CD8-positive, alpha-beta memory T cell (primary cell): ENCODE data around the gene RHOJ. TPM values are rescaled to one million over a fixed set of nuclear protein-coding genes. Genes with fewer than 3 reads are reported as not detected.

Source experiments
- CTCF ChIA-PET: fragments of 350-600 bp; sonication (Branson Sonifier 250); formaldehyde crosslinking; loops from one replicate; lab custom pipeline; 2021; ENCODE audit warnings: antibody characterized with exemption; lab: Charles Lee
- POLR2A ChIA-PET: fragments of 350-600 bp; sonication (Branson Sonifier 250); formaldehyde crosslinking; loops from one replicate; lab custom pipeline; 2021; ENCODE audit warnings: antibody characterized with exemption; lab: Charles Lee
- DNase-seq, 5 donors: peaks; one replicate each; pipeline versions ENCODE4 v3.0.0 to v3.0.0-alpha.2; 2020 to 2022; ENCODE audit warnings: mixed read lengths in 1 of 5
- H3K27ac ChIP-seq: one replicate; pipeline ENCODE4 v1.7.0; 2013; ENCODE audit warnings: low read depth, mild to moderate bottlenecking, low read length, moderate library complexity
- H3K27me3 ChIP-seq: 2 replicates; pipeline ENCODE4 v1.7.0; 2013; ENCODE audit warnings: low read length, mild to moderate bottlenecking; ENCODE audit not compliant: insufficient read depth, poor library complexity, severe bottlenecking
- H3K36me3 ChIP-seq: 2 replicates; pipeline ENCODE4 v1.7.0; 2013; ENCODE audit warnings: mild to moderate bottlenecking, low read length, moderate library complexity; ENCODE audit not compliant: insufficient read depth
- H3K4me1 ChIP-seq: 2 replicates; pipeline ENCODE4 v1.7.0; 2013; ENCODE audit warnings: mild to moderate bottlenecking, low read length, moderate library complexity; ENCODE audit not compliant: insufficient read depth
- H3K4me3 ChIP-seq: 2 replicates; pipeline ENCODE4 v1.7.0; 2013; ENCODE audit warnings: mild to moderate bottlenecking, low read length
- H3K9me3 ChIP-seq: 2 replicates; pipeline ENCODE4 v1.7.0; 2013; ENCODE audit warnings: mild to moderate bottlenecking, low read length
- H3K27ac Mint-ChIP-seq, 8 donors: one replicate each; pipeline ENCODE4 v1.8.0; 2020 to 2021; ENCODE audit warnings: mixed read lengths in 8 of 8, mild to moderate bottlenecking in 6 of 8, inconsistent platforms in 3 of 8, moderate library complexity in 3 of 8
- H3K27me3 Mint-ChIP-seq, 2 donors: one replicate each; pipeline ENCODE4 v1.8.0; 2020 to 2021; ENCODE audit warnings: mixed read lengths in 2 of 2, mild to moderate bottlenecking in 1 of 2, moderate library complexity in 1 of 2
- H3K36me3 Mint-ChIP-seq, 3 donors: one replicate each; pipeline ENCODE4 v1.8.0; 2020 to 2021; ENCODE audit warnings: mixed read lengths in 3 of 3, inconsistent platforms in 1 of 3, mild to moderate bottlenecking in 1 of 3
- H3K4me1 Mint-ChIP-seq, 3 donors: one replicate each; pipeline ENCODE4 v1.8.0; 2020 to 2021; ENCODE audit warnings: mixed read lengths in 3 of 3, inconsistent platforms in 1 of 3, mild to moderate bottlenecking in 1 of 3
- H3K4me3 Mint-ChIP-seq, 7 donors: one replicate each; pipeline ENCODE4 v1.8.0; 2020 to 2021; ENCODE audit warnings: mixed read lengths in 7 of 7, mild to moderate bottlenecking in 6 of 7, moderate library complexity in 4 of 7, inconsistent platforms in 2 of 7
- H3K9me3 Mint-ChIP-seq, 5 donors: one replicate each; pipeline ENCODE4 v1.8.0; 2020 to 2022; ENCODE audit warnings: mixed read lengths in 5 of 5, mild to moderate bottlenecking in 3 of 5, moderate library complexity in 2 of 5, inconsistent platforms in 1 of 5
- polyA plus RNA-seq: library from polyadenylated mRNA; unstranded; fragments of 300-500 nt; fragmentation: Illumina TruSeq; gene quantifications from one replicate; pipeline ENCODE4 v1.2.3, GENCODE V29; 2021
- total RNA-seq, 2 experiments: library from RNA; stranded (reverse); gene quantifications; one replicate each; pipeline ENCODE4 v1.2.3, GENCODE V29; 2021

Gene RHOJ
- total and polyA plus RNA-seq, 3 experiments from 2014 or later = not detected

- Histone ChIP-seq H3K4me1 (no peaks in the 10 kb centered on the region), H3K27me3 (no peaks in the 10 kb centered on the region), H3K9me3 (no peaks in the 10 kb centered on the region), H3K27ac (no peak overlapping the region), H3K36me3 (no peaks in the 10 kb centered on the region), H3K4me3 (no peak overlapping the region)
- H3K36me3 Mint-ChIP-seq = peaks cover 0 to 4% (median 0%) of the 10 kb centered on the region in 3 donors
- POLR2A ChIA-PET = no interaction called here
- no peak overlapping the region for H3K4me3 Mint-ChIP-seq
- H3K4me1 Mint-ChIP-seq = no peaks in the 10 kb centered on the region
- no peak overlapping the region for H3K27ac Mint-ChIP-seq
- no peaks in the 10 kb centered on the region for H3K9me3 Mint-ChIP-seq
- H3K27me3 Mint-ChIP-seq = peaks cover 12 to 27% of the 10 kb centered on the region in 2 donors
- CTCF ChIA-PET = no interaction called here
- no peak for DNase-seq
These were observed 122.6 kb downstream of the RHOJ start for GRCh38 chr14:63326840-63327239.

- ChIA-PET POLR2A (no interaction called here), CTCF (no interaction called here)
- Mint-ChIP-seq H3K36me3 (peaks cover 0 to 4% (median 0%) of the 10 kb centered on the region in 3 donors), H3K4me3 (no peak overlapping the region), H3K9me3 (no peaks in the 10 kb centered on the region), H3K4me1 (no peaks in the 10 kb centered on the region), H3K27ac (no peak overlapping the region), H3K27me3 (peaks cover 13 to 33% of the 10 kb centered on the region in 2 donors)
- H3K27ac ChIP-seq = no peak overlapping the region
- no peaks in the 10 kb centered on the region for H3K4me1 ChIP-seq
- H3K4me3 ChIP-seq = no peak overlapping the region
- no peaks in the 10 kb centered on the region for H3K36me3 ChIP-seq
- H3K9me3 ChIP-seq = no peaks in the 10 kb centered on the region
- DNase-seq = no peak
- H3K27me3 ChIP-seq = no peaks in the 10 kb centered on the region
These were observed 124.8 kb downstream of the RHOJ start for GRCh38 chr14:63328787-63329737.

- ChIA-PET CTCF (interaction anchor here (0.7 kb wide), 1 partner anchor 187 kb away, joined by 3 read pairs; no protein-coding TSS in a partner anchor), POLR2A (no interaction called here)
- no peaks in the 10 kb centered on the region for H3K36me3 ChIP-seq
- H3K27me3 ChIP-seq = no peaks in the 10 kb centered on the region
- Mint-ChIP-seq H3K4me3 (no peak overlapping the region), H3K4me1 (no peaks in the 10 kb centered on the region), H3K9me3 (peaks cover 0 to 4% (median 0%) of the 10 kb centered on the region in 5 donors), H3K36me3 (no peaks in the 10 kb centered on the region), H3K27ac (no peak overlapping the region), H3K27me3 (peaks cover 1 to 44% of the 10 kb centered on the region in 2 donors)
- no peak overlapping the region for H3K27ac ChIP-seq
- no peak for DNase-seq
- no peaks in the 10 kb centered on the region for H3K9me3 ChIP-seq
- H3K4me3 ChIP-seq = no peak overlapping the region
- H3K4me1 ChIP-seq = no peaks in the 10 kb centered on the region
These were observed 138.1 kb downstream of the RHOJ start for GRCh38 chr14:63342371-63342770.

Other genes starting within 250 kb of the RHOJ start
- gene KCNH5, start 159.0 kb upstream of the RHOJ start, total RNA-seq = not detected
- gene KCNH5, start 159.0 kb upstream of the RHOJ start, polyA plus RNA-seq = not detected
- not detected for gene GPHB5, start 114.5 kb downstream of the RHOJ start, total RNA-seq
- gene GPHB5, start 114.5 kb downstream of the RHOJ start, polyA plus RNA-seq = not detected